MM.1S (cell line): ENCODE results near the gene AMPD2.

Experiments used
- CTCF ChIP-seq: fragments of 300-600 bp; sonication (generic); IDR thresholded peaks from 2 replicates; pipeline ENCODE4 v1.5.1; 2016; ENCODE audit warnings: antibody characterized with exemption, low read length, mixed read lengths
- EZH2 ChIP-seq: fragments of 300-600 bp; sonication (generic); optimal IDR thresholded peaks from 2 replicates; pipeline ENCODE3; 2017; ENCODE audit warnings: low read depth, mild to moderate bottlenecking, antibody characterized with exemption, low read length, mixed read lengths
- EZH2phosphoT487 ChIP-seq: fragments of 300-600 bp; sonication (generic); IDR thresholded peaks from 2 replicates; pipeline ENCODE4 v1.6.1; 2018; ENCODE audit warnings: antibody characterized with exemption, low read length

GRCh38 chr1:109639841-109640184 lies 20.2 kb downstream of the AMPD2 start:
- TF ChIP-seq EZH2 (no peak), CTCF (no peak), EZH2phosphoT487 (no peak)
